Endodermal cell (in vitro differentiated cells): ENCODE results near the gene OXSR1. TPM values are rescaled to one million over a fixed set of nuclear protein-coding genes. Genes with fewer than 3 reads are reported as not detected.

ENCODE experiments used
- DNase-seq: peaks from one replicate; pipeline ENCODE4 v3.0.0-alpha.2; 2017
- H3K27ac ChIP-seq: 2 replicates; pipeline ENCODE4 v1.5.1; 2013; ENCODE audit warnings: mild to moderate bottlenecking, low read depth, low read length, moderate library complexity
- H3K27me3 ChIP-seq: 2 replicates; pipeline ENCODE4 v1.6.1; 2013; ENCODE audit warnings: mild to moderate bottlenecking, low read length, moderate library complexity; ENCODE audit not compliant: insufficient read depth, control insufficient read depth, poor library complexity, severe bottlenecking
- H3K36me3 ChIP-seq: 2 replicates; pipeline ENCODE4 v1.7.0; 2013; ENCODE audit warnings: mild to moderate bottlenecking, low read length, moderate library complexity; ENCODE audit not compliant: control insufficient read depth, insufficient read depth
- H3K4me1 ChIP-seq: one replicate; pipeline ENCODE4 v1.7.0; 2013; ENCODE audit warnings: low read length; ENCODE audit not compliant: control insufficient read depth, insufficient read depth
- H3K4me3 ChIP-seq: 2 replicates; pipeline ENCODE4 v1.5.1; 2013; ENCODE audit warnings: mild to moderate bottlenecking, low read length, moderate library complexity
- H3K9ac ChIP-seq: 2 replicates; pipeline ENCODE4 v1.6.1; 2013; ENCODE audit warnings: mild to moderate bottlenecking, low read length, moderate library complexity; ENCODE audit not compliant: poor library complexity, severe bottlenecking; ENCODE audit errors: extremely low read depth
- H3K9me3 ChIP-seq: 2 replicates; pipeline ENCODE4 v1.6.1; 2013; ENCODE audit warnings: mild to moderate bottlenecking, low read length, moderate library complexity; ENCODE audit not compliant: control insufficient read depth
- H3K27ac Mint-ChIP-seq: 2 replicates; pipeline ENCODE4 v1.8.0; 2020; ENCODE audit warnings: mixed read lengths
- H3K27me3 Mint-ChIP-seq: 2 replicates; pipeline ENCODE4 v1.8.0; 2021; ENCODE audit warnings: mild to moderate bottlenecking, mixed read lengths; ENCODE audit not compliant: insufficient read depth
- H3K36me3 Mint-ChIP-seq: 2 replicates; pipeline ENCODE4 v1.8.0; 2020; ENCODE audit warnings: low read depth, mixed read lengths
- H3K4me1 Mint-ChIP-seq: 2 replicates; pipeline ENCODE4 v1.8.0; 2020; ENCODE audit warnings: mixed read lengths
- H3K4me3 Mint-ChIP-seq: 2 replicates; pipeline ENCODE4 v1.8.0; 2020; ENCODE audit warnings: mild to moderate bottlenecking, moderate library complexity, mixed read lengths
- H3K9me3 Mint-ChIP-seq: 2 replicates; pipeline ENCODE4 v1.8.0; 2020; ENCODE audit warnings: mild to moderate bottlenecking, mixed read lengths
- CTCF ChIP-seq: fragments of 200-600 bp; sonication (generic); conservative IDR thresholded peaks from 2 replicates; pipeline ENCODE4 v1.5.0; 2021; ENCODE audit warnings: antibody characterized with exemption, mild to moderate bottlenecking
- WGBS, 2 experiments: methylation state at CpG; one replicate each; pipeline versions ENCODE4 v1.1.5 to v1.1.7; 2013; ENCODE audit warnings: missing lambda C conversion rate in 2 of 2, mixed read lengths in 1 of 2; ENCODE audit not compliant: insufficient coverage in 1 of 2, insufficient read length in 1 of 2; 5-methylcytosine and 5-hydroxymethylcytosine counted together
- total RNA-seq, 2 donors: library from RNA; stranded (reverse); fragmentation: NEBNext Ultra II Directional in 1 of 2; extraction: Animal tissue kit (Norgen Biotek cat#: 25700) in 1 of 2; gene quantifications; 2 replicates in 1 of 2; 3 replicates in 1 of 2; pipeline ENCODE4 v1.2.1, GENCODE V29; 2021

Gene OXSR1
- total RNA-seq, 2 donors from 2014 or later: 41.9 to 55.5 TPM

DNA sequence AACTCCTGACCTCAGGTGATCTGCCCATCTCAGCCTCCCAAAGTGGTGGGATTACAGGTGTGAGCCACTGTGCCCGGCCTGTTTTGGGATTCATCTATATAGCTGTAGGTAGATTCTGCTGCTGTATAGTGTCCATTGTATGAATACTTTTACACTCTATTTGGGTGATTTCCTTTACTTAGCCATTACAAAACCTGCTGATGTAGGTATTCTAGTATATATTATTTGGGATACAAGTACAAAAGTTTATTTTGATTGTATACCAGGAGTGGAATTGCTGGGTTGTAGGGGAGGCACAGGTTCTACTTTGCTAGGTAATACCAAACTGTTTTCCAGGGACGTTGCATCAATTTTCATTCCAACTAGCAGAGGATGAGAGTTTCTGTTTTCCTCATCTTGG, 9.5 kb upstream of the OXSR1 start:
- Histone ChIP-seq H3K9ac (no peak overlapping the region), H3K27me3 (no peaks in the 10 kb centered on the region), H3K27ac (no peak overlapping the region), H3K9me3 (no peaks in the 10 kb centered on the region), H3K4me1 (no peaks in the 10 kb centered on the region), H3K4me3 (no peak overlapping the region), H3K36me3 (no peaks in the 10 kb centered on the region)
- Mint-ChIP-seq H3K27ac (no peak overlapping the region), H3K4me3 (no peak overlapping the region), H3K27me3 (no peaks in the 10 kb centered on the region), H3K36me3 (no peaks in the 10 kb centered on the region), H3K9me3 (no peaks in the 10 kb centered on the region), H3K4me1 (no peaks in the 10 kb centered on the region)
- 78 to 86% methylated on average over 1 to 2 of the region's 2 CpGs for WGBS, 2 experiments
- DNase-seq: no peak
- no peak for TF ChIP-seq CTCF

DNA sequence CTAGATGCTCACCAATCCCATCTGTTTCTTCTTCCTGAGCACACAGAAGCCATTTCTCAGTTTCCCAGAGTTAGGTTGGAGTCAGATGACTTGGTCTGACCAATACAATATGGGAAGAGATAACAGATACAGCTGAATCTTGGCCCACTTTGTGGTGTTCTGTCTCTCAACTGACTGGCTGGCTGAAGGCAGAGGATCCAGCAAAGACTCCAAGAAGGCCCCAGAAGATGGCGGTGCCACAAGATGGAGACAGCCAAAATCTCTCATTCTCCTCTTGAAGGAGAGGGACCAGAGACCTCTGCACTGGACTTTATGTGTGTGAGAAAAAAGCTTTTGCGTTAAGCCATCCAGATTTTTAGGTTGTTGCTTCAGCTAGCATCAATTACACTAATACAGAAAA, 8.2 kb upstream of the OXSR1 start:
- no peaks in the 10 kb centered on the region for H3K36me3 ChIP-seq
- no peak overlapping the region for H3K9ac ChIP-seq
- H3K36me3 Mint-ChIP-seq: no peaks in the 10 kb centered on the region
- no peaks in the 10 kb centered on the region for H3K4me1 ChIP-seq
- no peak for DNase-seq
- H3K9me3 ChIP-seq: no peaks in the 10 kb centered on the region
- no peaks in the 10 kb centered on the region for H3K27me3 ChIP-seq
- 92% methylated on average over 2 of the region's 2 CpGs; no CpG with 5 or more reads in 1 of the 2 experiments for WGBS, 2 experiments
- H3K4me1 Mint-ChIP-seq: no peaks in the 10 kb centered on the region
- TF ChIP-seq CTCF: no peak
- H3K27me3 Mint-ChIP-seq: no peaks in the 10 kb centered on the region
- no peak overlapping the region for H3K27ac Mint-ChIP-seq
- no peak overlapping the region for H3K27ac ChIP-seq
- H3K4me3 Mint-ChIP-seq: no peak overlapping the region
- H3K9me3 Mint-ChIP-seq: no peaks in the 10 kb centered on the region
- no peak overlapping the region for H3K4me3 ChIP-seq

DNA sequence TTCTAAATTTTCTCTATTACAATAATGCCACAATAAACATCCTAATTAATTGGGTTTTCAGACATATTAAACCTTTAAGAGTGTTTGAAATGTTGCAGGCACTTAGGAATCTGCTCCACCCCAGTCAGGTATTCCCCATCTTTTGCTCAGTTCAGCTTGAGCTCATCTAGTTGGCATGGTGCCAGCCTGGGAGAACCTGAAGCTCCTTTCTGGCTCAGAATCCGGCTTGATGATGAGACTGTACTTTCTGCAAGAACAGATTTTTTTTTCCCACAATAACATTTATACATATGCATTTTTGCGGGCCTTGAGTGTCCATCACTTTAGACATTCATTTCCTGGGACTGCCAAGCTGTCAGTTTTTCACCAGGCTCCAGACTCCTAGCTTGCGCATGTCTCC, 7.7 kb upstream of the OXSR1 start:
- no peak overlapping the region for H3K27ac Mint-ChIP-seq

More for the DNA sequence above, 7.7 kb upstream of the OXSR1 start:
- no peak for DNase-seq
- Mint-ChIP-seq H3K4me3 (no peak overlapping the region), H3K9me3 (no peaks in the 10 kb centered on the region), H3K36me3 (no peaks in the 10 kb centered on the region), H3K4me1 (no peaks in the 10 kb centered on the region), H3K27me3 (no peaks in the 10 kb centered on the region)
- no peaks in the 10 kb centered on the region for H3K36me3 ChIP-seq
- no peak overlapping the region for H3K4me3 ChIP-seq
- TF ChIP-seq CTCF: no peak
- H3K27ac ChIP-seq: no peak overlapping the region
- H3K9me3 ChIP-seq: no peaks in the 10 kb centered on the region
- no peaks in the 10 kb centered on the region for H3K4me1 ChIP-seq
- H3K27me3 ChIP-seq: no peaks in the 10 kb centered on the region
- no peak overlapping the region for H3K9ac ChIP-seq
- 92 to 100% methylated on average over 2 to 3 of the region's 3 CpGs for WGBS, 2 experiments
